Prostate gland (tissue), 2 donors: Measurements from ENCODE around the gene P2RY6. TPM values are rescaled to one million over a fixed set of nuclear protein-coding genes. Genes with fewer than 3 reads are reported as not detected.

Experiments used
- DNase-seq: peaks from one replicate; pipeline ENCODE4 v3.0.0-alpha.2; 2019; ENCODE audit warnings: low spot score
- H3K27ac ChIP-seq, 2 donors: fragments of 200-600 bp; sonication (generic); 2 replicates each; pipeline ENCODE4 v1.5.1; 2017 to 2019
- H3K27me3 ChIP-seq: fragments of 200-600 bp; sonication (generic); replicated peaks from 2 replicates; pipeline ENCODE4 v1.5.1; 2019; ENCODE audit not compliant: insufficient read depth
- H3K36me3 ChIP-seq, 2 donors: fragments of 200-600 bp; sonication (generic); 1 replicate in 1 of 2; 2 replicates in 1 of 2; pipeline versions ENCODE4 v1.5.1 to v1.8.1; 2017 to 2019
- H3K4me1 ChIP-seq: fragments of 200-600 bp; sonication (generic); replicated peaks from 2 replicates; pipeline ENCODE4 v1.5.1; 2019
- H3K4me3 ChIP-seq, 2 donors: fragments of 200-600 bp; sonication (generic); 2 replicates each; pipeline ENCODE4 v1.5.1; 2017 to 2019
- H3K9me3 ChIP-seq: fragments of 200-600 bp; sonication (generic); 2 replicates; pipeline ENCODE4 v1.5.1; 2017
- POLR2A ChIP-seq: fragments of 450-650 bp; IDR thresholded peaks from one replicate; pipeline ENCODE4 v1.6.1; 2016; ENCODE audit warnings: antibody characterized with exemption, mild to moderate bottlenecking
- POLR2AphosphoS5 ChIP-seq: sonication (generic); formaldehyde crosslinking; IDR thresholded peaks from one replicate; pipeline ENCODE4 v1.6.1; 2017; ENCODE audit warnings: antibody characterized with exemption
- WGBS: methylation state at CpG from one replicate; pipeline ENCODE4 v1.1.5; 2018; 5-methylcytosine and 5-hydroxymethylcytosine counted together
- intact Hi-C: fragments of 100-400 bp; cut with DNase I; formaldehyde crosslinking; loops from one replicate; pipeline ENCODE4 v1.14.2; 2022
- total RNA-seq, 2 donors: library from RNA; depleted of rRNA; stranded (reverse); fragments of >200 nt; gene quantifications; one replicate each; pipeline ENCODE4 v1.1.0, GENCODE V29; 2016
- TF ChIP-seq, protein P1 (sequence below), 4 experiments: fragments of 200-600 bp in 2 of 4; fragments of 450-650 bp in 2 of 4; sonication (generic) in 2 of 4; IDR thresholded peaks; 1 replicate in 3 of 4; 2 replicates in 1 of 4; pipeline ENCODE4 v1.5.1; 2016 to 2019; ENCODE audit warnings: antibody characterized with exemption in 4 of 4, mild to moderate bottlenecking in 2 of 4, moderate library complexity in 2 of 4

Gene P2RY6
- total RNA-seq, 2 donors from 2014 or later = 0.64 to 3.5 TPM

DNA sequence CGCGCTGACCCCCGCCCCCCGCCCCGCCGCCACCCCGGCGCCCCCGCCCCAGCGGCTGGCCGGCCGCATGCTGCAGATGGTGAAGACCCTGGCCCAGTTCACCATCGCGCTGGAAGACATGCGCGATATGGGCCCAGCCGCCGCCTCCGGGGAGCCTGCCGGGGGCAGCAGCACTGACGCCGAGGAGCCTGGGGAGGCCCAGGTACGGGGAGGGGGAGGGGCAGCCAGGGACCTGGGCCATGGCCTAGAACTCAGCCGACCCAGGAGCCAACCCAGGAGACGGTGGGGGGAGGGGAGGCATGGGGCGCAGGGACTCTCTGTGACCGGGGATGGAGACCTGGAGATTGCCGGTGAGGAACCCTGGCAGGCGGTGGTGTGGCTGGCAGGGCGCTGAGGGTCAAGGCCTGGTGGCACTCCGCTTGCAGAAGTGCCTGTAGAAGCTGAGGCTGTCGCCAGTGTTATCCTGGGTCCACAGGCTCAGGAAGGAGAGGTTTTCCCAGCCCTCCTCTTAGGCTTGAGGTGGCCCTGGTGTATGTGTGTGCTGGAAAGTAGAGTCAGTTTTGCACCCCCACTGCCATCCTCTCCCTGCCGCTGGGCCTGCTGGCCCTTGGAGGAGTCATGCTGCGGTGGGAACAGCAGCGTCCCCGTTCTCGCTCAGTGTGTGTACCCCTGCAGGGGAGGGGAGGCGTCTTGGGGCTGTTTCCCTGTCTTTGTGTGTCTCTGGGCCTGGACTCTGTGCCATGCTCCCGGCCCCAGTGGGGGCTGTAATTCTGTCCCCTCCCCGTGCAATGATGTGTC is 71.1 kb downstream of the P2RY6 start:
- WGBS = 45% methylated on average over 24 of the region's 40 CpGs
- Histone ChIP-seq H3K36me3 (no peaks in the 10 kb centered on the region), H3K4me3 (peak overlapping the region; percentile 22 to 34), H3K27me3 (no peaks in the 10 kb centered on the region), H3K9me3 (no peaks in the 10 kb centered on the region), H3K4me1 (peaks cover 4% of the 10 kb centered on the region), H3K27ac (peak overlapping the region in 1 of 2 donors; percentile 5)
- intact Hi-C loops = no loop called here
- DNase-seq = no peak
- no peak for TF ChIP-seq POLR2AphosphoS5
- TF ChIP-seq, protein P1, sequence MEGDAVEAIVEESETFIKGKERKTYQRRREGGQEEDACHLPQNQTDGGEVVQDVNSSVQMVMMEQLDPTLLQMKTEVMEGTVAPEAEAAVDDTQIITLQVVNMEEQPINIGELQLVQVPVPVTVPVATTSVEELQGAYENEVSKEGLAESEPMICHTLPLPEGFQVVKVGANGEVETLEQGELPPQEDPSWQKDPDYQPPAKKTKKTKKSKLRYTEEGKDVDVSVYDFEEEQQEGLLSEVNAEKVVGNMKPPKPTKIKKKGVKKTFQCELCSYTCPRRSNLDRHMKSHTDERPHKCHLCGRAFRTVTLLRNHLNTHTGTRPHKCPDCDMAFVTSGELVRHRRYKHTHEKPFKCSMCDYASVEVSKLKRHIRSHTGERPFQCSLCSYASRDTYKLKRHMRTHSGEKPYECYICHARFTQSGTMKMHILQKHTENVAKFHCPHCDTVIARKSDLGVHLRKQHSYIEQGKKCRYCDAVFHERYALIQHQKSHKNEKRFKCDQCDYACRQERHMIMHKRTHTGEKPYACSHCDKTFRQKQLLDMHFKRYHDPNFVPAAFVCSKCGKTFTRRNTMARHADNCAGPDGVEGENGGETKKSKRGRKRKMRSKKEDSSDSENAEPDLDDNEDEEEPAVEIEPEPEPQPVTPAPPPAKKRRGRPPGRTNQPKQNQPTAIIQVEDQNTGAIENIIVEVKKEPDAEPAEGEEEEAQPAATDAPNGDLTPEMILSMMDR (IDR thresholded peaks at IDR 0.05) = no peak
- TF ChIP-seq POLR2A = no peak

DNA sequence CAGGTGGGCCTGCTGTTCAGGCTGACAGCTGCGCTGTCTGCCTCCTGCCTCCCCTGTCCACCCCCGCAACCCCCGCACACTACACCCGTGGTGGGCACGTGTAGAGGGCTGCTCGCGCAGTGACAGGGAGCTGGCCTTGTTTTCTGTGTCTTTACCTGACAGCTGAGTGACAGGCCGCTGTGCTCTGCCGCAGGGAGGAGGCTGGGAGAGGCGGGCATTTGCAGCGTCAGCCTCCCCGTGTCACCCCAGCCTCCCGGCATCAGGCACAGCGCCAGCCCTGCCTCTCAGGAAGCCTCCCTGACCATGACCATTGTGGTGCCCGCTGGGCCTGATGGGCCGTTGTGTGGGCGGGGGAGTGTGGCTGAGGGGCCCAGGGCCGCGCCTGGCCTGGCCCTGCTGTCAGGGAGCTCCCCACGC is 72.1 kb downstream of the P2RY6 start:
- no peaks in the 10 kb centered on the region for H3K9me3 ChIP-seq
- H3K27ac ChIP-seq = no peak overlapping the region
- peaks cover 4% of the 10 kb centered on the region for H3K4me1 ChIP-seq
- H3K27me3 ChIP-seq = no peaks in the 10 kb centered on the region
- WGBS = 51% methylated on average over 15 of the region's 20 CpGs
- intact Hi-C loops = no loop called here
- DNase-seq = no peak
- TF ChIP-seq POLR2A = no peak
- TF ChIP-seq POLR2AphosphoS5 = no peak
- TF ChIP-seq, protein P1 (IDR thresholded peaks at IDR 0.05) = no peak
- no peak overlapping the region for H3K4me3 ChIP-seq
- H3K36me3 ChIP-seq = no peaks in the 10 kb centered on the region

DNA sequence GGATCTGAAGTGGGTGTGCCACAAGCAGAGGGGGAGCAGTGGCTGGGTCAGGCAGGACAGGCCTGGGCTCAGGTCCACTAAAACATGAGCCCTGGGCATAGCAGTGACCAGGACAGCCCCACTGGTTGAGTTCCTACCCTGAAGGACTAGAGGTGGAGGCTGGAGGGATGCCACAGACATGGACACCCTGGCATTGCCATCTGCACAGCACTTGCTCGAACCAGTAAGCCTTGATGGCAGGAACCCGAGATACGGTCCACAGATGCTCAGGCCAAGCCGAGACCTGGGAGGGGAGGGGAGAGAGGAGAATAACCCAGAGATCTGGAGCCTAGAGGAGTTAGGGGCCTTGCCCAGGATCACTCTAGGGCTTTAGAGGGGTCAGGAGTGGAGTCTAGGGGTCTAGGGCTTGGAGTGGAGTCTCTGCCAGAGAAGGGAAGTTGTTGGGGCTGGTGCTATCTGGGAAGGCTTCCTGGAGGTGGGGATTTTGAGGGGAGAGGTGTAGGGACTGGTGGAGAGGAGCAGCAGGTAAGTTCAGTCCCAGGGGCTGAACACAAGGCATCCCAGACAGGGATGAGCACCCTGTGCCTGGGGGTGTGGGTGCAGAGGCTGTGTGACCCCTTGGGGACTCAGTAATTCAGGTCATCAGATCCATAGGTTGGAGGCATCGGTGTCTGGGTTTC is 73.5 kb downstream of the P2RY6 start:
- Histone ChIP-seq H3K9me3 (no peaks in the 10 kb centered on the region), H3K27me3 (no peaks in the 10 kb centered on the region), H3K4me3 (no peak overlapping the region), H3K36me3 (no peaks in the 10 kb centered on the region), H3K4me1 (peaks cover 4% of the 10 kb centered on the region), H3K27ac (no peak overlapping the region)
- intact Hi-C loops = no loop called here
- no peak for TF ChIP-seq POLR2AphosphoS5
- TF ChIP-seq, protein P1 (IDR thresholded peaks at IDR 0.05) = no peak
- no peak for TF ChIP-seq POLR2A
- 88% methylated on average over 5 of the region's 5 CpGs for WGBS
- DNase-seq = no peak

DNA sequence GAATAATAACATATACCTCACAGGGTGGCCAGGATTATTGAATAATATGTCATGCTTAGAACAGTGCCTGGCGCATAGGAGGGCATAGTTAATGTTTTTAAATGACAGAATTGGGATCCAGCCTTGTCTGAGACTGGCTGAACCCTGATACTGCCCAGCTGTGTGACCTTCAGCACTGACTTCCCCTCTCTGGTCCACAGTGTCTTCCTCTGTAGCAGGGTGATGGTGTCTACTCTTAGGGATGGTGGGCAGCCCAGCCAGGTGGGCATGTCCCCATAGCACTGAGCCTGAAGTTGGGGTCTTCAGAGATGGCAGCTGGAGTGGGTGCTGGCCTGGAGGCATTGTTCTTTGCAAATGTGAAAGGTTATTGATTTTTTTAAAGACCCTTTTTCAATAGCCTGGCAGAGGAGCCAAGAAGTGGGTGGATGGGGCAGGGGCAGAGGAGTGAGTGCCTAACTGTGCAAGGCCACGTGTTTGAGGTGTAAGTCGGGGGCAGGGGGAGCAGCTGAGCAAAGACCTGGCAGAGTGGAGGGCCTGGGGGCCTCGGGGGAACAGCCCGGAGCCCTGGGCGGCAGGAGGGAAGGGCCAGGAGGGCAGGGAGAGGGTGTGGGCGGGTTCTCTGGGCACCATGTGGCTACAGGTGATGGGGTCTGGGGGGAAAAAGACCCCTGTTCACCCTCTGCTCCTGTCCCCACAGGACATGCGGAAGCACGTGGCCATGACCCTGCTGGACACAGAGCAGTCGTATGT is 74.2 kb downstream of the P2RY6 start:
- no peak for TF ChIP-seq POLR2AphosphoS5
- H3K27me3 ChIP-seq = no peaks in the 10 kb centered on the region
- intact Hi-C loops = no loop called here
- H3K27ac ChIP-seq = no peak overlapping the region
- peaks cover 4% of the 10 kb centered on the region for H3K4me1 ChIP-seq
- no peak overlapping the region for H3K4me3 ChIP-seq
- no peaks in the 10 kb centered on the region for H3K9me3 ChIP-seq
- no peaks in the 10 kb centered on the region for H3K36me3 ChIP-seq
- no peak for DNase-seq
- 76% methylated on average over 10 of the region's 10 CpGs for WGBS

DNA sequence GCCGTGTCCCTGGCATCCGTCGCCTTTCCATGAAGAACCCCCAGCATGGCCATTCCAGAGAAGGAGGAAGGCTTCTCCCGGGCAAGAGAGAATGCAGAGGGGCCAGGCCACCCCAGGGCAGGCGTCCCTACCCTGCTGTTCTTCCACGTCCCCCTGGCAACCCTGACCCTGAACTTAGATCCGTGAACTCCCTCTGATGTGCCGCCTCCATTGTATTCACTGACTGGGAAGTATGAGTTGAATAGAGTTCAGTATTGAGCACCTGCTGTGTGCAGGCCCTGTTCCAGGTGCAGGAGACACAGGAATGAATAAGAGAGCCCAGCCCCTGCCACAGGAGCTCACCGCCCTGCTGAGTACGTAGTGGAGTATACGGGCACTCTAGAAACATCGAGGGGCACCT is 74.9 kb downstream of the P2RY6 start:
- H3K27me3 ChIP-seq = no peaks in the 10 kb centered on the region
- H3K27ac ChIP-seq = no peak overlapping the region
- no peak for TF ChIP-seq POLR2AphosphoS5
- no peak for TF ChIP-seq POLR2A
- TF ChIP-seq, protein P1 (IDR thresholded peaks at IDR 0.05) = no peak
- 80% methylated on average over 12 of the region's 12 CpGs for WGBS
- H3K4me1 ChIP-seq = peaks cover 4% of the 10 kb centered on the region
- no peaks in the 10 kb centered on the region for H3K9me3 ChIP-seq
- no peak overlapping the region for H3K4me3 ChIP-seq
- no peak for DNase-seq
- intact Hi-C loops = no loop called here
- H3K36me3 ChIP-seq = no peaks in the 10 kb centered on the region
